SW 1271 (cell line): ENCODE measurements around the gene PHF2.
A peak's percentile ranks its signal among the peaks of the same experiment; 100 is the strongest.

Experiments used
- DNase-seq, 2 experiments: peaks; one replicate each; lab custom pipeline; 2025; lab: John Stamatoyannopoulos, UW

Gene PHF2

DNA sequence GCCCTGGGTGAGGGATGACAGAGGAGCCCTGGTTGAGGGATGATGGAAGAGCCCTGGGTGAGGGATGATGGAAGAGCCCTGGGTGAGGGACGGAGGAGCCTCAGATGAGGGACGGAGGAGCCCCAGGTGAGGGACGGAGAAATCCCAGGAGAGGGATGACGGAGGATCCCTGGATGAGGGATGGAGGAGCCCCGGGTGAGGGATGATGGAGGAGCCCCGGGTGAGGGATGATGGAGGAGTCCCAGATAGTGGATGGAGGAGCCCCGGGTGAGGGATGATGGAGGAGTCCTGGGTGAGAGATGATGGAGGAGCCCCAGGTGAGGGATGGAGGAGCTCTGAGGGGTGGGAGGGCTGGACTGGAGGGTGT is 10.9 kb downstream of the PHF2 start:
- DNase-seq = no peak

DNA sequence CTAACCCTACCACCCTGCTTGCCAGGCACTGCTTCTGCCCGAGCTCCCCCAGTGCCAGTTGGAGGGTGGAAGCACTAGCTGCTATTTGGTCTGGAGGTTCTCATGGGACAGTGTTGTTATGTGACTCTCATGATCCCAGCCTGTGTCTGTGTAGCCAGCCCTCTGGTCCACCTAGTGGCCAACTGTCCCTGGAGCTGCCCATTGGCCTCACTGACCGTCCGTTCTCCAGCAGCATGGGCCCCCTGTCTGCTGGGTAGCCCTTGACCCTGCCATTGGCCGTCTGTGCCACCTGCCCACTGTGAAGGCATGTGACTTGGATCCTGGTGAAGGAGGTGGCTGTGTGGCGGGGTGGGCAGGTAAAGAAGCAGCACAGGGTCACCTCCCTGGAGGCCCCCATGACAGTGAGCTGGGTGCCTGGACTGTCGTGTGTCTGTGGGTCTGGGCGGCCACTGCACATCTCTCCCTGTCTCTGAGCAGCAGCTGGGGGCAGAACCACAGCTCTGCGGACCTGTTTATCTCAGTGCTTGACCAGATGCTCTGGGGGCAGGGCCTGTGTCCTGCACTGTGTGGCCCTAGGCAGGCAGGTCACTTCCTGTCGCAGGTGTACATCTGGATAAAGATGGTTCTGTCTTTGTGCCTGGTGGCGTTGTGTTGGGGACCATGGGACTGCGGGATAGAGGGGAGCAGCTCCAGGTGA is 11.4 kb downstream of the PHF2 start:
- DNase-seq = no peak

DNA sequence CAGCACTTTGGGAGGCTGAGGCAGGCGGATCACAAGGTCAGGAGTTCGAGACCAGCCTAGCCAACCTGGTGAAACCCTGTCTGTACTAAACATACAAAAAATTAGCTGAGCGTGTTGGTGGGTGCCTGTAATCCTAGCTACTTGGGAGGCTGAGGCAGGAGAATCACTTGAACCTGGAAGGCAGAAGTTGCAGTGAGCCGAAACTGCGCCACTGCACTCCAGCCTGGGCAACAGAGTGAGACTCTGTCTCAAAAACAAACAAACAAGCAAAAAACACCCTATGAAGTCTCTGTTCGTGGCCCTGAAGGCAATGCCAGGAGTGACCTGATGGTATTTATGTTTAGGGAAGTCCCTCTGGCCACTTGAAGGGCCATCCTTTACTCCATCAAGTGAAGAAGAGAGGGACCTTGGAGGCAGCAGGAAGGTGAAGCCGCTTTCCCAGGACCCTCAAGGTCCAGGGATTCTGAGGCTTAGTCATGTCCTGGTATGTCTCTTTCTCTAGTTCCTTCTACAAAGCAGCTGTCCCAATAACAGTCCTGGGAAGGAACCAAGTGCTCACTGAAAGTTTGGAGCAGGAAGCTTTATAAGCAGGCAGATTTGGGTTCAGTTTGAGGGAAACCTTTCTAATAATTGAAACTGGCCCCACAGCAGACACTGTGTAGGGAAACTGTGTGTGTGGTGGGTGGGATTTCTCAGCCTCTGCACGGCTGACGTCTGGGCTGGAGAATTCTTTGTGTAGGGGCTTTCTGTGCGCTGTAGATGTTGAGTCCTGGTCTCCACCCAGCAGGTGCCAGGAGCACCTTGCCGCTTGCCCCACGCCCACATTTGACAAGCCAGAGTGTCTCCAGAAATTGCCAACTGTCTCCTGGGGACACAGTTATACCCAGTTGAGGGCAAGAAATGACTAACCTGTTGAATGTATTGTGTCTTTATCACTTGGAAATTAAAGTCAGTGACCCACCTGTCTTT is 12.5 kb downstream of the PHF2 start:
- no peak for DNase-seq

DNA sequence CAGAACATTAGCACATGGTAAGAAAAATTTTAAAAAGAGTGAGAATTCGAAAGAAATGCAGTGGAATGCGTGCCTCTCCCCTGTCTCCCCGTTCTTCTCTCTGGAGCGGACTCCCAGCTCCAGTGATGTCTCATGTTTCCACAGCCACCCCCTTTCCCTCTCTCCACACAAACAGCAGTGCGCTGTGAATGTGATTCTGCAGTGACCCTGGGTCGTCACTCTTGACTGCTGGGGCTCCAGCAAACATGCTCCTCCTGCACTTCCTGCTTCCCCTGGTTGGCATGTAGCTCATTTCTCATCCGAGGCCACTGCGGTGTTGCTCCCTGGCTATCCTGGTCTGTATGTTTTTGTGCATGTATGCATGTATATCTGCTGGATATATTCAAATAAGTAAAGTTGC is 13.3 kb downstream of the PHF2 start:
- no peak for DNase-seq

DNA sequence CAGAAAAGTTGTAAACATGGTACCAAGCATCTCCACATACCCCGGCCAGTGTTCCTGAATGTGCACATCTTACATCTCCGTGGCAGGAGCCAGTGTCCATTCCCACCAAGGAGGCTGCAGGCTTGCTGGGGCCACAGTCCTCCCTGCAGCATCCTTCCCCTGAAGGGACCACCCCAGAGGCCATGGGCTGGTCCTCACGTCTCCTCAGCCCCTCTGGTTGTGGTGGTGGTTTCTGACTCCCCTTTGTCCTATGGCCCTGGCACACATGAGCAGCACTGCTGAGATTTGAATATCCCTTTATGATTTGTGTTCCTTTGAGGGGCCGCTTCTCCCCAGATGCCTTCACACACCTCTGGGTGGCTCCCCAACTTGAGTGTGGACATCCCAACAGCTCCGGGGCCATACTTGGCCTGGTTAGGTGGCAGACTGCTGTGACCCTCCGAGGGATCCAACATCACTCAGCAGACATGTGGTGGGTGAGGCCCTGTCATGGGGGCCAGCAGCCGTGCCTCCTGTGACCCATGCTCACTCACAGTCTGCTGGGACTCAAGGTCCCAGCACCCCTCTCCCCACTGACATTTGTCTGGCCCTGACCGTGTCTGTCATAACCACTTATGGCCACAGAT is 14.3 kb downstream of the PHF2 start:
- no peak for DNase-seq

DNA sequence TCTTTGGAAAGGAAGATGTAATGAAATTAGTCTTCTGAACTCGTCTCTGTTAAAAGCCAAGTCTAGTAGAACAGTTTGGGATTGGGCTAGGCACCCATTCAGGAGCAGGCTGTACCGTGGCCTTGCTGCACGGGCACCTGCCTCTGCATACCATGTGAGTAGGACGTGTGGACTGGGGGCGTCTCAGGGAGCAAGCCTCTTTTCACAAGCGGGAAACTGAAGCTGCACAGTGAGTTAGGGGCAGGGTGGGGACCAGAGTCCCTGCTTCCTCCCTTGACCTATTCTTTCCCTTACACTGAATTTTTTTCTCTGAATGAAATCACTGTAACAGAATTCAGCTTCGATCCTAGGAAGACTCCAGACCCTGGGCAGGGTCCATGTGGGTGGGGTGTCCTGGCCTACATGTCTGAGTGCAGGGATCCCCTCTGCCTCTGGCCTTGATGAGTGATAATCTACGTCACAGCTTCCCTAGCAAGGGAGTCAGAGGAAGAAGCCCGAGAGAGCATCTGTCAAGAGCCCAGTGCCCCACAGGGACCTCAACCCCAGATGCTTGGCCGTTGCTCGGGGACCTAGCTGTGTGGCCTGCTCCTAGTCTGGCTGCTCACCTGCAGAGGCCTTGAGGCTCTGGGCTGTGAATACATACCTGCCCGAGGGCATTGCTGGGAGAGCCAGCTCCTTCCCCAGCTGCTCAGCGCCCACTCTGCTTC is 15.1 kb downstream of the PHF2 start:
- DNase-seq = no peak

DNA sequence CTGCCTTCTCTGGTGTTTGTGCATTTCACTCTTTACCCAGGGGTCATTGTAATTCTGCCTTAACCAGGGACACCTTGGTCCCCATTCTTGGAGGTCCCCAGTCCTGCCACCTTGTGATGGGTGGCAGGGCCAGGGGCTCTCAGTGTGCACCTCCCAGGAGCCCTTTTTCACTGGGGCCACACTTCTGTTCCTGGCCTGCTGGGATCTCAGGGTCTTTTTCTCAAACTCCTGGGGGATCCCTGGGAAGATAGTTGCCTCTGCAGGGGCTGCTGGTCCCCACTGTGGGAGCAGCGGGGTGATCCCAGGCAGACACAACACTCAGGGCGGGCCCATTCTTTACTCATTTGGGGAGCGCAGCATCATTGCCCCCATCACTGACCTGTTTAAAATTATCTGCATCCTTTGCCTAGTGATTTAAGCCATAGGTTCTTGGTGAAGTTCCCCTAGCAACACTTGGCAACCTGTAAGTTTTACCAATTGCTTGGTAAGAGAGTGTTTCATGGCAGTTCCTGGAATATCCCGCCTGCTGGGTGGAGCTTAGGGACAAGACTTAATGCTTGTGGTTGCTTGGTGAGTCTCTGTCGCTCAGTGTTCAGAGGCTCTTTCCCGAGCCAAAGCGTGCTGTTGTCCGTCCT is 15.7 kb downstream of the PHF2 start:
- DNase-seq = no peak

DNA sequence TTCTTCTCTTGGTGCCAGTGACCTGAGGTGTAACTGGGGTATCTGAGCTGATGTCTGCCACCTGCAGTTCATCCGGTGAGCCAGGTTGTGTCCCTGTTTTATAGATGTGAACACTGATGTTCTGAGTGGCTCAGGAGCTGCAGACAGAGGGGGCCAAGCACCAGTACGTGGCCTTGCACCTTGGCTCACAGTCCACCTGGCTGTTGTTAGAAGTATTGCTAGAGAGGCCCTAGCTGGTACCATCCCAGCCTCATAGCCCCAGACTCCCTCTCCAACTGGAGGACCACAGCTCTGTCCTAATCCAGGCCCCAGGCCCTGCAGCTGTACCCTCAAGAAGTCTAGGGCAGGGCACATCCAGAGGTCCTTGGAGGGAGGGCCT is 16.2 kb downstream of the PHF2 start:
- DNase-seq = peak in 1 of 2 experiments; percentile 16

DNA sequence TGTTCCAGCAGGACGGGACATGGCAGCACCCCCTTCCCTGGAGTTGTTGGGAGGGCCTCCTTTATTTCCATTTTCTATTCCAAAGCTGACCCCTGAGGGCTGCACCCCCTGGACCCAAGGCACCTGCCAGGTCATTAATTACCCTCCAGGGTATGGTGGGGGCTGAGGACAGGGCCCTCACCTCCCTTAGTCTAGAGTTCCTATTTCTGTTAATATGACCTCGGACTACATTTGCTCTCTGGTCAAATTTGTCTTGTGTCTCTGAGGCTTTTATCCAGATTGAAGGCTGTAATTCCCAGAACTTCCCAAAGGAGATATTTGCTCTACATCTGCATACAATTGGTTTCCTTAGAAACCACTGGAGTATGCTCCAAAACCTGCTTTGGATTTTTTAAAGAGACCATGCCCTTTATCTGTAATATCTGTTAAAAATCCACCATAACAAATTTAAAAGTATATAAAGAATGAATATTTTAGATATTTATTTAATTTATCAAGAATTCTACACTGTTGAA is 16.8 kb downstream of the PHF2 start:
- no peak for DNase-seq

DNA sequence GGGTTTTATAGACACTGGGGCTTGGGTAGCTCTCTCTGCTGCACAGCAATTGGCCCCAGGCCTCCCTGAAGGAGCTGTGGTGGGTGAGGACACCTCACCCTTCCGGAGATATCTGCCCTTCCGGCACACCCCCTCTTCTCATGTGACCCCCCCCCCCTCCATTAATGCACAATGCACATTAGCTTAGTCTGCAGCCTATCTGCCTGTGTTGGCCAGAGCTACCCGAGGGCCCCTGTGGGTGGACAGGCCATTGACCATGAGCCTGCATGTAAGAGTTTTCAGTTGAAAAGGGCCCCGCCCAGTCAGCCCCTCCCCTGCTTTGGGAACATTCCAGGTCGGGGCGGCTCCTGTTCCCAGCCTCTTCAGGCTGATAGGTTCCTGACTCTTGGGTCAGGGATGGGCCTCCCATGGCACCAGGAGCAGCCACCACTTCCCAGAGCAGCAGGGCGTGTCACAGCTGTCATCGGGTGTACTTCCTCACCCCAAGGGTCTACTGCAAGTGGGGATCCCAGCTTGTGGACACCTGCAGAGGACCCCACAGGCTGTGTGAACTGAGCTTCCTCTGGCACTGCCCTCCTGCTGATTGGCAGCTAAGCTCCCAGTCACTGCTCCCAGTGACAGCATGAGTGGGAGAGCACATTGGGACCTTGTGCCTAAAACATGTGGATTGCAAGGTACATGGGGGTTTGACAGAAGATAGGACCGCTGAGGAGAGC is 17.8 kb downstream of the PHF2 start:
- no peak for DNase-seq

DNA sequence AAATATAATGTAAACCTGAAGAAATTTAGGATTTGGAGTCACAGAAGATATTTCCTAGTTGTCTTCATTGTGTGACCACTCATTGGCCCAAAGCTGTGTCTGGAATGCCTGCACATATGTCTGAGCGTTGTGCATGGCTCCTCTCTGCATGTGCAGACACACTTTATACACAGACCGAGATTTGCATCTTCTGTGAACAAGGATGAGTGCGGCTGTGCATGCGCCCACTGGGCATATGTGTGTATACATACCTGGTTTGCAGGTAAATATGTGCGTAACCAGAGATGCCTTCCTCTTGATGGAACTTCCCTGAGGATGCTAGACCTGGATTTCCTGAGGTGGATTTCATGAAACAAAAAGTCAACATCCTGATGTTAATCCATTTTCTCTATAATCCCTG is 19.1 kb downstream of the PHF2 start:
- no peak for DNase-seq

DNA sequence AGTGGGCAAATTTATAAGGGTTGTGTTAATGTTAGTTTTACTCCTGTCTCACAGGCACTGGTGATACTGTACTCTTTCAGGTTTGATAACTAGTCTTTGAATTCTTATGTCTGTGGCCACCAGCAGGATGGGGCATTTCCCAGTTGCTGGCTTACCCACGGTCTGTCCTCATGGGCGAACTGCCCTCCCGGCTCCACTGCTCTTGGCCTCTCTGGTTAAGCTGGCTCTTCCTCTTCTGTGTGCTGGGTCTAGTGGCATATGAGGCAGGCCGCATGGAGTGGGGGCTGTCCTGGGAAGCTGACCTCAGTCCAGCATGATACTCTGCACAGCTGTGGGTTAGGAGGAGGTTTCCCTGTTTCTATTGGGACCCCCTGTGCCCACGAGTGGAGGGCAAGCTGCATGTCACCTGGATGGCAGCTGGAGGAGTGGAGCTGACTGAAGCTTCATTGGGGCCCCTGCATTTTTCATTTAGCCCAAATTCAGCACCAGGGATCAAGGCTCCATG is 19.5 kb downstream of the PHF2 start:
- DNase-seq = no peak

DNA sequence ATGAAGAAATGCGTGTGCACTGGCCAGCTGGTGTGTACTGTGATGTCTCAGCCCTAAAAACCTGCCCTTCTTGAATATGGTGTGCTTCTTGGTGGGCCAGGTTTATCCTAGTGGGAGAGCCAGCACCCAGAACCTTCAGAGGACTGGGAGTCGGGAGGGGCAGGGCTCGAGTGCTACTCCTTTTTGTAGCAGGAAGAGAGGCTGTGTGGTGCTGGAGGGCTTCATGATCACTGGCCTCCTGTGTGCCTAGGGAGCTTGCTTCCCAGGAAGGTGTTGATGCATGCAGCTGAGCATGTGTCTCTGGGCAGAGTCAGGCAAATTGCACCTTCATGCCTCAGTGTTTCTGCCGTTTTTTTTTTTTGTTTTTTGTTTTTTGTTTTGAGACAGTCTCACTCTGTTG is 20.0 kb downstream of the PHF2 start:
- DNase-seq = no peak

DNA sequence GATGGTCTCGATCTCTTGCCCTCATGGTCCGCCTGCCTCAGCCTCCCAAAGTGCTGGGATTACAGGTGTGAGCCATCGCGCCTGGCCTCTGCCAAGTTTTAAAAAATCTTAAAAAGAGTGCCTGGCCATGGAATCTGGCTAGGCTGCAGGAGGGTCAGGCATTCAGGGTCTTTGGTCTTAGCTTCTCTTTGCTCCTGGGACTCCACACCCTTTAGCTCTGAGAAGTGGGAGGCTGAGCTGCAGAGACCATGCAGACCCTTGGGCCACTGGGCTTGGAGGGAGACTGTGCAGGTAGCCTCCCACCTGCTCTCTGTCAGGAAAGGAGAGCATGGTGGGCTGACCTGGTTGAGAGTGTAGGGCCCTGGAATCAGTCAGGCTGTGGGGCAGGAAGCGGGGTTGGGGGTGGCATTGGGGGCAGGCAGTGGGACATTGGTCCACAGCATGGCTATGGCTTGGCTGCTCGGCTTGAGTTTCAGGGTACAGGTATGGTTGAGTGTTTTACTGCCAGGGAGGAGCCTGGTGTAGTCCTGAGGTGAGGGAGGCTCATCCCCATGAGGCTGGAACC is 20.8 kb downstream of the PHF2 start:
- no peak for DNase-seq

DNA sequence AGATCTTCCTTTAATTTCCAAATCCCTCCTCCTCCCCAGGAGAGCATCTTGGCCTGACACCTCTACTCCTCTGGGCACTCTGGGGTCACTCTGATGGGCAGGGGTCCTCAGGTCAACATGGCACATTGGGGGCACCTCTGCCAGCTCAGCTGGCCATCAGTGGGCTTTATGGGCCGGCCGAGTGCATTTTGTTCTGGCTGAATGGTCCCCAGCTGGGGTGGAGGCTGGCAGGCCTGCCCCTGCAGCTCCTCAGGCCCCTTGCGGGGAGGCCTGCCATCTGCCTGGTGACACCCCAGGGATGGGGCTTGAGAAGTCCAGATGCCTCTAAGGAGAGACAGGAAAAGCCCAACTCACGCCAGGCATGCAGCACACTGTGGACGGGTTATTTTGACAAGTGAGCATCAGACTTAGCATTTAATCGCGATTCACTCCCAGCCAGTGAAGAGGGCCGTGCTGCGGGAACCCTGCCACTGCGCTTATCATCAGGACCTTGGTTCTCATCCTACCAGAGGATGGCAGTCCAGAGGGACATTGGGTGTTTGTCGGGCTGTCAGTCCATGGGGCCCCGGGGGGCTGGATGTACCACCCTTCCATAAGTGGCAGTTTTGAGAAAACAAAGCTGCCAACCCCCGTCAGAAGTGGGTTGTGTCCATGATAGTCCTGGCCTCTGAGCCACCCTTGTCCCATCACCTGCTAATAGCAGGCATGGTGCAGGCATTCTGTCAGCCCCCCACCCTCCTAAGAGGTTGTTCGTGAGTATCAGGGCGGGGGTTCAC is 21.7 kb downstream of the PHF2 start:
- no peak for DNase-seq

DNA sequence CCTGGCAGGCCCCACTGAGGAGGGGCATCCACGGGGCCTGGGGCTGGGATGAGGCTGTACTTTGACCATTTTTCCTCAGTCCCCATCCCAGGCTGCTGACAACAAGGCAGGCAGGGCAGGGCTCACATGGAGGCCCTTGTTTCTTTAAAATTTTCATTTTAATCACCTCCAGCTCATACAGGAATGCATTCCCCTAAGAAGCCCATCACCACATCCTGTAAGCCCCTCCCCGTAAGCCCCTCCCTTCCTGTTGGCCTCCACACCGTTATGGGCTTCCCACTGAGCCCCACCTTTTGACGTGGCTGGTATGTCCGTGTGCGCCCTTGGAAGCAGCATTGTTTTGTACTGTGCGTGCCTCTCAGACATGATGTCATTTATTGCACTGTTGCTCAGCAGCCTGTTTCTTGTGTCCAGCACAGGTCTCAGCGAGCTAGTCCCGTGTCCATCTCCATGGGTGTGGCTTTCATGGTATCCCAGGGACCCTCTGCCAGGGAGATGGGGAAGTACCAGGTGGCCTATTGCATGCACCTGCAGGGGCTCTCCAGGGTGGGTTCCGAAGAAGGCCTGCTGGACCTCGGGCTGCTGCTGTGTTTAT is 22.4 kb downstream of the PHF2 start:
- DNase-seq = no peak

DNA sequence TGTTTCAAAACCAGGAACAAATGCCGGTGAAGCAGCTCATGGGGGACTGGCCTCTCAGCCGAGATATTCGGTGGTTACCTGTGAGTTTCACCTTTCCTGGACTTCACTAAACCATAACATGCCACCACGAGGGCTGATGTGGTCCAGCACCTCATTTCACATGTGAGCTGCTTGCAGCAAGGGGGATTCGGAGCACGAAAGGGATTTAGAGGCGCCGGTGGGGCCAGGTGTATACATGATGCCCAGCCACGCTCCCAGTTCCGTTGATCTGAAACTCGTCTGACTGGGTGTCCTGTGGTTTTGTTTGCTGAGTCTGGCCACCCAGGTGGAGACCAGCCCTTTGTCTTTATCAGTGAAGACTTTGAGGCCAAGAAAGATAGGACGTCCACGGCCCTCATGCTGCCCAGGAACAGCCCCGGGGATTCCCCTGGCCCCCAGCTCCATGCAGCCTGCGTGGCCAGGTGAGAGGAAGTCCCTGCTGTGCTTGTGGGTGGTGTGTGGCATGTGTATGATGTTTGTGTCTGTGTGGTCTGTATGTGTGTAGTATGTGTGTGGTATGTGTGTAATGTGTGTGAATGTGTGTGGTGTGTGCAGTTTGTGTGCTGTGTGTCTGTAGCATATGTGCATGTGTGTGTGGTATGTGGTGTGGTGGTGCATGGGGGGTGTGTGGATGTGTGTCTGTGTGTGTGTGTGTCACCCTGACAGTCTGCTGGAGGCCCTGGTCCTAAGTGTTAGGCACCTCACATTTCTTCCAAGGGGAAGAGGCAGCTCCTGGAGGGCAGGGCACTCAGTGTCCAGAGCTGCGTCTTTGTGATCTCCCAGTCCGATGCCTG is 23.4 kb downstream of the PHF2 start:
- no peak for DNase-seq

DNA sequence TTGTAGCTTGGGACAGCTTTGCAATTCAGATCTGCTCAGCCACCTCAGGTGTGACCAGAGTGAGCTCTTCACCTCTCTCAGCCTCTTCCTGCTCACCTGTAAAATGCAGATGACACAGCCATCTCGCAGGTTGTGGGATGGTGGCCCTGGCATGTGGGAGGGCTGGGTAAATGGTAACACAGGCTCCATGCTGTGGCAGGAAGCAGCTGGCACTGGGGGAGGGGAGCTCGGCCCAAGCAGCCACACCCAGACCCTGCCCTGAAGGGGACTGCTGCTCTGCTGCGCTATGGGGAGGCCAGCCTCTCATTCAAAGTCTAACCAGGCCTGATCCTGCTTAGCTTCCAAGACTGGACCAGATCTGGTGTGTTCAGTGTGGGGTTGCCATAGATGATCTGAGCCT is 24.1 kb downstream of the PHF2 start:
- DNase-seq = no peak
